WI38 (cell line): ENCODE results near the gene COLGALT1.

Experiments
- H3K4me3 ChIP-seq: 2 replicates; pipeline ENCODE4 v1.5.1; 2011; ENCODE audit warnings: low read depth, mild to moderate bottlenecking, control low read depth, low read length
- TF ChIP-seq, protein P1 (sequence below): IDR thresholded peaks from 2 replicates; pipeline ENCODE4 v1.5.1; 2012; ENCODE audit warnings: low read depth, mild to moderate bottlenecking, control low read depth, low read length

COLGALT1 gene

DNA sequence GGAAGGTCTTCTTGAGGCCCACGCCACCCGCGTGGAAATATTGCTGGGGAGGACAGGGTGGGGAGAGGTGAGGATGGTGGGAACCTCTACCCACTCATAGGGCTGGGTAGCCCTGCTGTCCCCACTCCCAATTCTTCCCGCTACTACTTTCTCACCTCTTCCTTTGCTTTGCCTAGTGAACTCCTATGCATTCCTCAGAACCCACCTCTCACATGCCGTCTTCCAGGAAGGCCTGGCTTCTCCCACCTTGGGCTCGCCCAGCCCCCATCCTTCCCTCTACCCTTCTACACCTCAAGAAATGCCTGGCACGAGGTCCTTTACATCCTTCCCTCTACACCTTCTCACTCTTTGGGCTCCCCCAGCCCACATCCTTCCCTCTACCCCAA lies 62.4 kb downstream of the COLGALT1 start:
- no peak overlapping the region for H3K4me3 ChIP-seq
- TF ChIP-seq, protein P1, sequence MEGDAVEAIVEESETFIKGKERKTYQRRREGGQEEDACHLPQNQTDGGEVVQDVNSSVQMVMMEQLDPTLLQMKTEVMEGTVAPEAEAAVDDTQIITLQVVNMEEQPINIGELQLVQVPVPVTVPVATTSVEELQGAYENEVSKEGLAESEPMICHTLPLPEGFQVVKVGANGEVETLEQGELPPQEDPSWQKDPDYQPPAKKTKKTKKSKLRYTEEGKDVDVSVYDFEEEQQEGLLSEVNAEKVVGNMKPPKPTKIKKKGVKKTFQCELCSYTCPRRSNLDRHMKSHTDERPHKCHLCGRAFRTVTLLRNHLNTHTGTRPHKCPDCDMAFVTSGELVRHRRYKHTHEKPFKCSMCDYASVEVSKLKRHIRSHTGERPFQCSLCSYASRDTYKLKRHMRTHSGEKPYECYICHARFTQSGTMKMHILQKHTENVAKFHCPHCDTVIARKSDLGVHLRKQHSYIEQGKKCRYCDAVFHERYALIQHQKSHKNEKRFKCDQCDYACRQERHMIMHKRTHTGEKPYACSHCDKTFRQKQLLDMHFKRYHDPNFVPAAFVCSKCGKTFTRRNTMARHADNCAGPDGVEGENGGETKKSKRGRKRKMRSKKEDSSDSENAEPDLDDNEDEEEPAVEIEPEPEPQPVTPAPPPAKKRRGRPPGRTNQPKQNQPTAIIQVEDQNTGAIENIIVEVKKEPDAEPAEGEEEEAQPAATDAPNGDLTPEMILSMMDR, result no peak

DNA sequence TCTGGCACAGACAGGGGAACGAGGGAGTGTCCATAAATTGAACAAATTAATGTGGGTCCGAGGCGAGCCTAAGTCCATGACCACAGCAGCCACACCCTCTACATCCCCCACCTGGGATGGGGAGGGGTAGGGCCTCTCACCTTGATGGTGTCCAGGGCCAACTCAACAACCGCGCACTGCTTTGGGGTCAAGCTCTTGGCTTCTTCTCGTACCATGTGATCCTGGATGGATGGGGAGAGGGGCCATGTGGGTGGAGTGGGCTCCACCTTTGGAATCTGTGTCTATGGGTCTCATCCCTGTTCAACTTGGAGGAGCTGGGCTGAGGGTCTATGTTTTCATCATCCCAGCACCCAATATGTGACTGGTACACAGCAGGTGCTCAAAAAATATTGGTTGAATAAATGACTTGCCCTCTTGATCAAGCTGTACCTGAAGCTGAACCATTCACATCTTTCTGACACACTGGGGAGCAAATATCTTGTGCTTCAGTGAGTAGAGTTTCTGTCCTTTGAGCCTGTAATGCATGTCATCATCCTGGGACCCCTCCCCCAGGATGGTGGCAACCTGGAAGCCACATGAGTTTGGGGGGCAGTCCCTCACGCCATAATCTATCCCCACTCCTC lies 62.9 kb downstream of the COLGALT1 start:
- H3K4me3 ChIP-seq, result no peak overlapping the region
- TF ChIP-seq, protein P1, result no peak

DNA sequence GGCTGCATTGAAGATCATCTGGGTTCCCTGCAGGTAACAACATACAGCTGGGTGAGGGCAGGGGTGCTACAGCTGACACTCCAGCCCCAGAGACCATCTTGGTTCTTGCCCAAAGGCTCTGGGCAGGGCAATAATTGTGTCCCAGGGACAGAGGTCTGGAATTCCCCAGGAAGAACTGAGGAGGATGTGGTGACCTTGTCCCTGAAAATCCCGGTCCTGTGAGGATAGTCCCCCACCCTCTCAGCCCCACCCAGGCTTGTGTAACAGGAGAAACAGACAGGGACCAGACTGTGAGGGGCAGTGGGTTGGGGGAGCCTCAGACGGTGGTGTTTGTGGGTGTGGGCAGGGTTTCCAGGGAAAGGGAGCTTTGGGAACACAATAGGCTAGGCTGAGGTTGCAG lies 63.5 kb downstream of the COLGALT1 start:
- TF ChIP-seq, protein P1, result no peak
- H3K4me3 ChIP-seq, result no peak overlapping the region

DNA sequence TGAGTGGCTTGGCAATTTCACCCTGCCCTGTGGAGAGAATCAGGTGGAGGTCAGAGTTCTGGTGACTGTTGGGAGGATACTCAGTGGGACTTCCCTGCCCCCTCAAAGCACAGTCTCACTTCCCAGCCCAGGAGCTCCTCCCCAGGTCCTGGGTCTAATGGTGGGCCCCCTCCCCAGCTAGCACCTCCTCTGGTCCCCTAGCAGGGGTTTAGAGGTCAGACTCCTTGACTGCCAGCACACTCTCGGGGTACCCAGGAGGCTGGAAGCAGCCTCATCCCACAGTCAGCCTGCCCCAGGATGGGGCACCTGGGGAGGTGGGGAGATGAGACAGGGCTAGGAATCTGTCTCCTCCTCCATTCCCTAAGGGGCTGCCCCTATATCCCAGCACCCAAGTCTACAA lies 65.2 kb downstream of the COLGALT1 start:
- TF ChIP-seq, protein P1, result no peak
- no peak overlapping the region for H3K4me3 ChIP-seq

DNA sequence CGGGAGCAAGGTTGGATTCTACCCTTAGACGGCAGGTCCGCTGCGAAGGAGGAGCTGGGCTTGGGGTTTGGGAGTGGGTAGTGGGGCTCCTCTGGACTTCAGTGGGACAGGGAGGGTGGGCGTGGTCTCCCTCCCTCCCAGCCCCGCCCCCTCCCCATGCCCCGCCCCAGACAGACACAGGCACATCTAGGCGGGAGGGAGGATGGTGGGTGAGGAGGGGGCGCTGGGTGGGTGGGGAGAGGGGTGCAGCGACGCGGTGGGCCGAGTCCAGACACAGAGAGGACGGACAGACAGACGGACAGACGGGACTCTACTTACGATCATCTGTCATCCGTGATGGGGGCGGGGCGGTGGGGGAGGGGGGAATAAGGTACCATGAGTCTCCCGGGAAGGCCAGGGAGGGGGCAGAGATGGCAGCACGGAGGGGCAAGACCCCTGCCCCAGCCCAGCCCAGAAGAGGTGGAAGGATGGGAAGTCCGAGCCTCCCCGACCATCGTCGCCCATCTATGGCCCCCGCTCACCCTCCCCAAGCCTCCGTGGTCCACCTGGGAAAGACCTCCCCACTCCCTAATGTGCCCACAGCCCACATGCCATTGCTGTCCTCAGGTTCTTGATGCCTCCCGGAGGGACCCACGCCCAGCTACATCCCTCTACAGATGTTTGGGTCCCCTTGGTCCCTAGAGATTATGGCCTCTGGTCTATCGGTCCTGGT lies 67.9 kb downstream of the COLGALT1 start:
- TF ChIP-seq, protein P1, result no peak
- H3K4me3 ChIP-seq, result no peak overlapping the region

DNA sequence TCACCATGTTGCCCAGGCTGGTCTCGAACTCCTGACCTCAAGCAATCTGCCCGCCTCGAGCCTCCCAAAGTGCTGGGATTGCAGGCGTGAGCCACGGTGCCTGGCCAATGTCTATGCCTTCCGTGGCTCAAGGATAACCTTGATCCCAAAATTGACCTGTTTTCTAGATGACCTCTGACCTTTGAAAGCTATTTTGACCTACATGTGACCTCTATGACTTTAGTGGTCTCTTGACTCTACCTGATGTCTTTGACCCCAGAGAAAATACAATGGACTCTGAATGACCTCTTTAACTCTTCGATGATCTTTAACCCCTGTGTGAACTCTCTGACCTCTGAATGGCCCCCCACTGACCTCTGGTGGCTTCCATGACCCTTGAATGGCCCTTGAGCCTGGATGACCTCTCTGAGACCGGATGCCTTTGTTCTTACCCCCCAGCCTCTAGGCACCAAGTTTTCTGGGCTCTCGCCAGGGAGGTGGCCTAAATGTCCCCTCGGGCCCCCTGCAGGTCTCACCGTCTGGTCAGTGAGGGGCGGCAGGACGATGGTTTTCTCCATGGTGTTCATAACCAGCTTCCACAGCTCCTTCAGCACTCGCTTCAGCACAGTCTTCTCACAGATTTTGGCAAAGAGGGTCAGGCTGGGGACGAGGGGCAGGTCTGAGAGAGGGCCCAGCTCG lies 69.0 kb downstream of the COLGALT1 start:
- no peak overlapping the region for H3K4me3 ChIP-seq
- TF ChIP-seq, protein P1, result no peak

DNA sequence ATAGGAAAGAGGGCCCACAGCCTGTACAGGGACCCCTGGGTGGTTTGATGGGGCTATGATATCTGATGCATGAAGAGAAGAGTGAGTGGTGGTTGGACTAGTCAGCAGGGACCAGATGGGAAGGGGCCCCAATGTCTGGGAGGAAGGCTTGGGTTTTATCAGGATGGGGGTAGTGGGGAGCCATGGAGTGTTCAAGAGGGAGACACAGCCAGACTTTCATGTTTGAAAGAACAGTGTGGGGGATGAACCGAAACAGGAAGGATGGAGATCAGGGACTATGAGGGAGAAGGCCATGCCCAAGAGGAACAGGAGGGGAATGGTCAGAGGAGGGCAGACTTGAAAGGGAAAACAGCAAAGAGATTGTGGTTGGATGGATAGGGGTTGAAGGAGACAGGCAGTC lies 69.6 kb downstream of the COLGALT1 start:
- TF ChIP-seq, protein P1, result no peak

More for the DNA sequence above, 69.6 kb downstream of the COLGALT1 start:
- no peak overlapping the region for H3K4me3 ChIP-seq
